Fibroblast of lung (primary cell): ENCODE data around the gene LRRD1.

Experiments
- EZH2 ChIP-seq: IDR thresholded peaks from 2 replicates; pipeline ENCODE4 v1.5.1; 2012; ENCODE audit warnings: low read length, control low read depth, mild to moderate bottlenecking; ENCODE audit errors: missing control alignments
- TF ChIP-seq, protein P1 (sequence below), 2 donors: IDR thresholded peaks in 1 of 2; conservative IDR thresholded peaks in 1 of 2; 1 replicate in 1 of 2; 2 replicates in 1 of 2; pipeline ENCODE4 v1.5.1; 2011 to 2012; ENCODE audit warnings: low read length in 2 of 2, control low read depth in 1 of 2, inconsistent platforms in 1 of 2, low read depth in 1 of 2, mild to moderate bottlenecking in 1 of 2

DNA sequence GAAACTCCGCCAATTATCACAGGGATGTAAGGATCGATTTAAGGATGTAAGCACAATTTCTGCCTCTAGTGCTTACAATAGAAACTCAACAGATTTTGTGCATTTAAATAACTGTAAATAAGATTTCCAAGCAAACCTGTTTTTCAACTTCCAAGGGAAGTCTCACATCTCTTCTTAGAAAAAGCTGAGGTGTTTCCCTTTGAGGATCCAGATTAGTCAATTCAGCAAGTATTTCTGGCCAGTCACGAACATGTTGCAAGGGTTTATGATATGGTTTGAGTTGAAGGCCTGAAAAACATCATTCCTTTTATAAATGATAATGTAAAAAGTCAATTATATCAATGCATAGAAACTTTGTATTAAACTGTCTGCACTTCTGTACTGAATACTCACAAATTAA is 42.8 kb upstream of the LRRD1 start:
- TF ChIP-seq, protein P1, sequence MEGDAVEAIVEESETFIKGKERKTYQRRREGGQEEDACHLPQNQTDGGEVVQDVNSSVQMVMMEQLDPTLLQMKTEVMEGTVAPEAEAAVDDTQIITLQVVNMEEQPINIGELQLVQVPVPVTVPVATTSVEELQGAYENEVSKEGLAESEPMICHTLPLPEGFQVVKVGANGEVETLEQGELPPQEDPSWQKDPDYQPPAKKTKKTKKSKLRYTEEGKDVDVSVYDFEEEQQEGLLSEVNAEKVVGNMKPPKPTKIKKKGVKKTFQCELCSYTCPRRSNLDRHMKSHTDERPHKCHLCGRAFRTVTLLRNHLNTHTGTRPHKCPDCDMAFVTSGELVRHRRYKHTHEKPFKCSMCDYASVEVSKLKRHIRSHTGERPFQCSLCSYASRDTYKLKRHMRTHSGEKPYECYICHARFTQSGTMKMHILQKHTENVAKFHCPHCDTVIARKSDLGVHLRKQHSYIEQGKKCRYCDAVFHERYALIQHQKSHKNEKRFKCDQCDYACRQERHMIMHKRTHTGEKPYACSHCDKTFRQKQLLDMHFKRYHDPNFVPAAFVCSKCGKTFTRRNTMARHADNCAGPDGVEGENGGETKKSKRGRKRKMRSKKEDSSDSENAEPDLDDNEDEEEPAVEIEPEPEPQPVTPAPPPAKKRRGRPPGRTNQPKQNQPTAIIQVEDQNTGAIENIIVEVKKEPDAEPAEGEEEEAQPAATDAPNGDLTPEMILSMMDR (conservative IDR thresholded peaks at IDR 0.05 in 1 of 2, IDR thresholded peaks at IDR 0.05 in 1 of 2; ENCODE audit: low read depth in 1 of 2, low read length in 2 of 2): no peak
- no peak for TF ChIP-seq EZH2
